ENCODE results near the gene PALD1. TPM values are rescaled to one million over a fixed set of nuclear protein-coding genes. Genes with fewer than 3 reads are reported as not detected.

Gene PALD1
- total and polyA plus RNA-seq, 2 of the 4 experiments (the other 2 are of a cell fraction), result 0.12 to 0.18 TPM

- Histone ChIP-seq H4K20me1 (ENCODE audit: insufficient read depth, low read length) (no peaks in the 10 kb centered on the region), H3K9me3 (ENCODE audit: control insufficient read depth, insufficient read depth, low read length) (no peaks in the 10 kb centered on the region), H2AK5ac (ENCODE audit: low read depth, low read length) (no peak overlapping the region), H3K9ac (ENCODE audit: low read depth, low read length) (no peak overlapping the region), H2BK15ac (ENCODE audit: low read depth, low read length) (no peak overlapping the region), H2BK120ac (ENCODE audit: low read depth, low read length) (no peak overlapping the region), H2AK9ac (replicated peaks; ENCODE audit: low read depth, low read length, poor library complexity) (no peak overlapping the region), H3K27ac (ENCODE audit: insufficient read depth, low read length) (no peak overlapping the region), H3K14ac (replicated peaks; ENCODE audit: low read depth, low read length) (no peak overlapping the region), H3K79me1 (ENCODE audit: low read depth in 1 of 2, low read length in 2 of 2) (no peaks in the 10 kb centered on the region), H3K4me2 (ENCODE audit: low read depth, low read length) (no peak overlapping the region), H3K36me3 (ENCODE audit: control insufficient read depth, insufficient read depth, low read length) (no peaks in the 10 kb centered on the region), H3K23ac (ENCODE audit: low read depth, low read length) (no peak overlapping the region), H3K56ac (ENCODE audit: extremely low read depth, insufficient read depth, low read length) (no peak overlapping the region), H3K27me3 (ENCODE audit: control insufficient read depth, insufficient read depth, low read length) (peaks cover 74% of the 10 kb centered on the region), H3K9me1 (ENCODE audit: insufficient read depth, low read length) (no peaks in the 10 kb centered on the region), H3K4ac (ENCODE audit: low read depth, low read length) (no peak overlapping the region), H2BK5ac (ENCODE audit: low read depth, low read length, poor library complexity, severe bottlenecking) (no peak overlapping the region), H3K4me1 (ENCODE audit: control insufficient read depth, insufficient read depth, low read length) (no peaks in the 10 kb centered on the region), H4K5ac (ENCODE audit: low read depth, low read length) (no peak overlapping the region), H3K4me3 (ENCODE audit: insufficient read depth, low read depth, low read length) (no peak overlapping the region), H3K18ac (ENCODE audit: low read depth, low read length) (no peak overlapping the region), H2AFZ (replicated peaks; ENCODE audit: low read length, poor library complexity) (no peak overlapping the region), H4K91ac (ENCODE audit: insufficient read depth, low read depth, low read length) (no peak overlapping the region), H2BK20ac (ENCODE audit: low read depth, low read length) (no peak overlapping the region), H4K8ac (ENCODE audit: low read depth in 2 of 2, low read length in 2 of 2) (no peak overlapping the region)
- DNase-seq (no peak), ATAC-seq (ENCODE audit: low read depth) (no peak)
- BruUV-seq (replicated peaks), result no TSS peak
- in situ Hi-C loops (cut with MboI; ENCODE audit: low sequenced_read_pairs) (no loop called here), intact Hi-C loops (cut with micrococcal nuclease) (no loop called here), dilution Hi-C loops (cut with HindIII; ENCODE audit: low sequenced_read_pairs, unreplicated experiment) (no loop called here)
- WGBS, 2 experiments (ENCODE audit: extremely low coverage in 2 of 2, insufficient read length in 1 of 2), result no CpG with 5 or more reads among the region's 2 CpGs
- ChIA-PET POLR2A (ENCODE audit: unreplicated experiment) (no interaction called here), CTCF (no interaction called here)
- TF ChIP-seq FOS (IDR thresholded peaks at IDR 0.05; ENCODE audit: low read depth, low read length) (no peak), BHLHE40 (IDR thresholded peaks at IDR 0.05; ENCODE audit: low read depth, low read length) (no peak), RFX5 (IDR thresholded peaks at IDR 0.05; ENCODE audit: low read depth, low read length) (no peak), NFE2L2 (IDR thresholded peaks at IDR 0.05; ENCODE audit: low read depth, low read length) (no peak), POLR2A (IDR thresholded peaks at IDR 0.05; ENCODE audit: low read depth, low read length) (no peak), MAFK (IDR thresholded peaks at IDR 0.05; ENCODE audit: low read depth, low read length) (no peak), USF2 (IDR thresholded peaks at IDR 0.05; ENCODE audit: low read depth, low read length) (no peak), ELK1 (IDR thresholded peaks at IDR 0.05; ENCODE audit: borderline replicate concordance, low read depth, low read length) (no peak), CTCF (conservative IDR thresholded peaks at IDR 0.05; ENCODE audit: low read depth, low read length) (no peak), MXI1 (IDR thresholded peaks at IDR 0.05; ENCODE audit: borderline replicate concordance, low read depth, low read length) (no peak), RAD21 (IDR thresholded peaks at IDR 0.05; ENCODE audit: low read length) (no peak), MAZ (IDR thresholded peaks at IDR 0.05; ENCODE audit: borderline replicate concordance, low read depth, low read length) (no peak)
Measured at GRCh38 chr10:70474780-70475179, 3.8 kb upstream of the PALD1 start.

Measured in IMR-90 (cell line).